ENCODE data around the gene ZNF341.

DNA sequence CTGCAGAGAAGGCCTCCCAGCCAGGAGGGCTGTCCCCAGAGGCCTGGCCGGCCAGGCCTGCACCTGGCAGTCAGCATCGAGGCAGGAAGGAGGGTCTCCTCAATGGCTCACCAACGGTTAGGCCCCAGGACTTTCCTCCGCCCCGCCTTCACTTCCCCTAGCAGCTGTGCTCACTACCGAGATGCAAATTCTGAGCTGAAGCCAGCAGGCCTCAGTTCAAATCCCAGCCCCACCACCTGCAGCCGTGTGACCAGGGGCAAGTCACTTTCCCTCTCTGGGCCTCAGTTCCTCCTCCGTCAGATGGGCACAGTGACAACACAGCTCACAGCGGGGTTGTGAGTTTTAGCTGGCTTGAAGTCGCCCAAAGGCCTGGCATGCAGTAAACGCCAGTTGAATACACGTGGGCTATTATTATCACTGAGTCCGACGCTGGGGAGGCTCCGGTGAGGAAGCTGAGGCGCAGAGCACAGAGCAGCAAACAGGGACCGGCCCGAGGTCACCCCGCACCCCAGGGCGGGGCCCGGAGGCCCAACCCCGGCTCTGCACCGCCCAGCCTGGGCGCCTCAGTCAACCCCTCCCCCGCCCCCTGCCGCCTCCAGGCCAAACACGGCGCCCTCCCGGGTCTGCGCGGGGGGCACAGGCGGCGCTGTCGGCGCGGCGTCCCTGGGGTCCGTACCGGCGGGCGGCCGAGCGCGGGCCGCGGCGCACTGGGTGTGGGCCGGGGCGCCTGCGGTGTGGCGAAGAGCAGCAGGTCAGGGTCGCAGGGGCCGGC lies 46.3 kb upstream of the ZNF341 start:
- TF ChIP-seq, protein P1, sequence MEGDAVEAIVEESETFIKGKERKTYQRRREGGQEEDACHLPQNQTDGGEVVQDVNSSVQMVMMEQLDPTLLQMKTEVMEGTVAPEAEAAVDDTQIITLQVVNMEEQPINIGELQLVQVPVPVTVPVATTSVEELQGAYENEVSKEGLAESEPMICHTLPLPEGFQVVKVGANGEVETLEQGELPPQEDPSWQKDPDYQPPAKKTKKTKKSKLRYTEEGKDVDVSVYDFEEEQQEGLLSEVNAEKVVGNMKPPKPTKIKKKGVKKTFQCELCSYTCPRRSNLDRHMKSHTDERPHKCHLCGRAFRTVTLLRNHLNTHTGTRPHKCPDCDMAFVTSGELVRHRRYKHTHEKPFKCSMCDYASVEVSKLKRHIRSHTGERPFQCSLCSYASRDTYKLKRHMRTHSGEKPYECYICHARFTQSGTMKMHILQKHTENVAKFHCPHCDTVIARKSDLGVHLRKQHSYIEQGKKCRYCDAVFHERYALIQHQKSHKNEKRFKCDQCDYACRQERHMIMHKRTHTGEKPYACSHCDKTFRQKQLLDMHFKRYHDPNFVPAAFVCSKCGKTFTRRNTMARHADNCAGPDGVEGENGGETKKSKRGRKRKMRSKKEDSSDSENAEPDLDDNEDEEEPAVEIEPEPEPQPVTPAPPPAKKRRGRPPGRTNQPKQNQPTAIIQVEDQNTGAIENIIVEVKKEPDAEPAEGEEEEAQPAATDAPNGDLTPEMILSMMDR (IDR thresholded peaks at IDR 0.05) = no peak
- no peak for TF ChIP-seq POLR2A (IDR thresholded peaks at IDR 0.05)
